GM12872 (cell line): Measurements from ENCODE around the gene CCDC106.
A peak's percentile ranks its signal among the peaks of the same experiment; 100 is the strongest.

Experiments
- TF ChIP-seq, protein P1 (sequence below): IDR thresholded peaks from 3 replicates; pipeline ENCODE4 v1.5.1; 2011; ENCODE audit warnings: low read depth, mild to moderate bottlenecking, low read length, moderate library complexity; ENCODE audit not compliant: insufficient read depth

Gene CCDC106

DNA sequence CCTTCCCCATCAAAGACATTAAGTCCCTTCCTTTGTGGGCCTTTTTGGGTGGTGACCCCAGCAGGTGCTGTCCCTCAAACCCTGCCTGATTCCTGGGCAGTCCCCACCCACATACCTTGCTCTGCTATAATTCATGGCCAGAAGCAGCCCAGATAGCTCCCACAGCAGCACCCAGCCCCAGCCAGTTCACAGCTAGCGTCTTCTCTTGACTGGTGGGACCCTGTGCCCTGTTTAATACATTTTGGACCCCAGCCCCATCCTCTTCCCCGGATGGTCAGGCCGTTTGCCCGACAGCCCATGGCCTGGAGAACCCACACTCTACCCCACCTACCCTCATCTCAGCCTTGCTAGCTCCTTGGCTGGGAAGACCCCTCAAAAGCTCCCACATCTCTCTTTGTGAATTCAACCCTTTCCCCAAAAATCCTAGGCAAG is 2.1 kb downstream of the CCDC106 start:
- TF ChIP-seq, protein P1, sequence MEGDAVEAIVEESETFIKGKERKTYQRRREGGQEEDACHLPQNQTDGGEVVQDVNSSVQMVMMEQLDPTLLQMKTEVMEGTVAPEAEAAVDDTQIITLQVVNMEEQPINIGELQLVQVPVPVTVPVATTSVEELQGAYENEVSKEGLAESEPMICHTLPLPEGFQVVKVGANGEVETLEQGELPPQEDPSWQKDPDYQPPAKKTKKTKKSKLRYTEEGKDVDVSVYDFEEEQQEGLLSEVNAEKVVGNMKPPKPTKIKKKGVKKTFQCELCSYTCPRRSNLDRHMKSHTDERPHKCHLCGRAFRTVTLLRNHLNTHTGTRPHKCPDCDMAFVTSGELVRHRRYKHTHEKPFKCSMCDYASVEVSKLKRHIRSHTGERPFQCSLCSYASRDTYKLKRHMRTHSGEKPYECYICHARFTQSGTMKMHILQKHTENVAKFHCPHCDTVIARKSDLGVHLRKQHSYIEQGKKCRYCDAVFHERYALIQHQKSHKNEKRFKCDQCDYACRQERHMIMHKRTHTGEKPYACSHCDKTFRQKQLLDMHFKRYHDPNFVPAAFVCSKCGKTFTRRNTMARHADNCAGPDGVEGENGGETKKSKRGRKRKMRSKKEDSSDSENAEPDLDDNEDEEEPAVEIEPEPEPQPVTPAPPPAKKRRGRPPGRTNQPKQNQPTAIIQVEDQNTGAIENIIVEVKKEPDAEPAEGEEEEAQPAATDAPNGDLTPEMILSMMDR, result no peak

DNA sequence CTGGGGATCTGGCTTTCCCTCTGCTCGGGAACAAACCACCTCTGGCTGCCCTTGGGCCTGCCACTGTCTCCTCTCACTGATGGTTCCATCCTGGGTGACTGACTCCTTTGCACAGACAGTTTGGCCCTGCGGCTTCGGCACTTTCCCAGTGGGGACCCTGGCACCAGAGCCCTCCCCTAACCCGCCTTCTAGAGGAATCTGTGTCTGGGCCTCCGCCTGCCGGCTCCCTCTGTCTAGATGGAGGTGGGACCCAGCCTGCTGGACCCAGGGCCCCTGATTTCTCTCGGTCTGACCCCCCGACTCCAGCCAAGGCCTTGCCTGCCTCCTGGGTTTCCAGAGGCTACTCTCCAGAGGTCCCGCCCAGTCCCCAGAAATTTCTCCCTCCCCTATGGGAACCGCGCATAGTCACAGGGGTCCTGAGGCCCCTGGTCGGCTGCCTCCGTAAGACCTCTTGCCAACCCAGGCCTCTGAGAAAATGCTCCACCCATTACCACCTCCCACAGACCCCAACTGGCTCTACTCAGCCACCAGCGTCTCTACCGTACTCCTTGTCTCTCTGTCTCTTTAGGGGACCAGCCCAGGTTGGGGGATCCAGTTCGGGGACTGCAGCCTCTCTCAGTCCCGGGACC is 2.7 kb downstream of the CCDC106 start:
- TF ChIP-seq, protein P1, result no peak

DNA sequence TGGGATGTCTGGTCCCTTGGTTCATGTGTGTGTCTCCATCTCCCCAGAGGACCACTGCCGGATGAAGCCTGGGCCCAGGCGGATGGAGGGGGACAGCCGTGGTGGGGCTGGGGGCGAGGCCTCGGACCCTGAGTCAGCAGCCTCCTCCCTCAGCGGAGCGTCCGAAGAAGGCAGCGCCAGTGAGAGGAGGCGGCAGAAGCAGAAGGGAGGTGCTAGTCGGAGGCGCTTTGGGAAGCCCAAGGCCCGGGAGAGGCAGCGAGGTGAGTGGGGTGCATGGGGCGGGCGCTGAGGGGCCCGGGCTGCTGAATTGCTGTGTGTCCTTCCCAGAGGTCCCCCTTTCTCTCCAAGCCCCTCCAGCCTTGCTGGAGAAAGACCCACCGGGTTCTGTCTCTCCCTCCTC is 3.2 kb downstream of the CCDC106 start:
- TF ChIP-seq, protein P1, result no peak

DNA sequence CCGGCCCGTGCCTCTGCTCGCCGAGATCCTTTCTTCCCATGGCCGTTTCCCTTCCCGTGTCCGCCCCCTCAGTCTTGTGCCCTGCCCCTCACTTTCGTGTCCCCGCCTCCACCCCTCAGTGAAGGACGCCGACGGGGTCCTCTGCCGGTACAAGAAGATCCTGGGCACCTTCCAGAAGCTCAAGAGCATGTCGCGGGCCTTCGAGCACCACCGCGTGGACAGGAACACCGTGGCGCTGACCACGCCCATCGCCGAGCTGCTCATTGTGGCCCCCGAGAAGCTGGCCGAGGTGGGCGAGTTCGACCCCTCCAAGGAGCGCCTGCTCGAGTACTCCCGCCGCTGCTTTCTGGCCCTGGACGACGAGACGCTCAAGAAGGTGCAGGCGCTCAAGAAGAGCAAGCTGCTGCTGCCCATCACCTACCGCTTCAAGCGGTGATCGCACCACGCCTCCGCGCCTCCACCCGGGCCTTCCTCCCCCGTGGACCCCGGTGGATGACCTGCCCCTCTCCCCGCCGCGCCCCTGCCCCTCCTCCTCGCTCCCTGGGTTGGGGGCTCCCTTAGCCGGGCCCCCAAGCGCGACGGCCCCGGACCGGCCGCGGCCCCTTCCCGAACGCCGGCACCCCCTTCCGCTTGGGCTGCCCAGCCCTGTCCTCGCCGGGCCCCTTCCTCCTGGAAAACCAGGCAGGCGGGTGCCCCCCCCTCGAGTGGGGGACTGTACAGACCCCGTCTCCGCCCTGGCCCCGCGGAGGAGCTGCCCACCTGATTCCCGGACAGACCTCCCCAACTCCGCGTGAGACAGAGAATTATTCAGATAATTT is 4.5 kb downstream of the CCDC106 start:
- TF ChIP-seq, protein P1, result no peak

DNA sequence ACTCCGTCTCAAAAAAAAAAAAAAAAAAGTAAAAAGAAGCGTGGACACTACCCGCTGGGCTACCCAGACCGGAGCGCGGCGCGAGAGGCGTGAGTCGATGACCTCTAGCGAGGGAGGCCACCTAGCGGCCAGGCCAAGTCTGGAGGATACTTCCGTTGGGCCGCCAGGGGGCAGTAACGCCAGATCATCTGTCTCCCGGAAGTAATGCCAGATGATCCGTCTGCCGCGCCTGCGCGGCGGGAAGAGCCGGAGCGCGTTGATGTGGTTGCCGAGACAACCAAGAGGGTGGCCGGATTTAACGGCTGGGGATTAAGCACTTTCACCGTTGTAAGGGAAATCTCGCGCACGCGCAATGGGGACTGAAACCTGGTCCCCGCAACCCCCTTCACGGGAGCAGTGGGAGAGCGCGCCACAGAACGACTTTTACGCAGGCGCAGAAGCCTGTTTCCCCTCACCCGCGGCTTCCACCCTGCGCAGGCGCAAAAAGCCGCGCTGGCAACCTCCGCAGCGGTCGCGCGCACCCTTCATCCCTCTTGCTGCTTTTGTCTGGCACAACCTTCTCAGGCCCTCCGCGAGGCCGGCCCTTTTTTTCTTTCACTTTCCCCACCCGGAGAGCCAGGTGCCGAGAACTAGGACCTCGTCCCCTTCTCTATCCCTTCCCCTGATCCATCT is 5.8 kb downstream of the CCDC106 start:
- TF ChIP-seq, protein P1, result peak; percentile 100

DNA sequence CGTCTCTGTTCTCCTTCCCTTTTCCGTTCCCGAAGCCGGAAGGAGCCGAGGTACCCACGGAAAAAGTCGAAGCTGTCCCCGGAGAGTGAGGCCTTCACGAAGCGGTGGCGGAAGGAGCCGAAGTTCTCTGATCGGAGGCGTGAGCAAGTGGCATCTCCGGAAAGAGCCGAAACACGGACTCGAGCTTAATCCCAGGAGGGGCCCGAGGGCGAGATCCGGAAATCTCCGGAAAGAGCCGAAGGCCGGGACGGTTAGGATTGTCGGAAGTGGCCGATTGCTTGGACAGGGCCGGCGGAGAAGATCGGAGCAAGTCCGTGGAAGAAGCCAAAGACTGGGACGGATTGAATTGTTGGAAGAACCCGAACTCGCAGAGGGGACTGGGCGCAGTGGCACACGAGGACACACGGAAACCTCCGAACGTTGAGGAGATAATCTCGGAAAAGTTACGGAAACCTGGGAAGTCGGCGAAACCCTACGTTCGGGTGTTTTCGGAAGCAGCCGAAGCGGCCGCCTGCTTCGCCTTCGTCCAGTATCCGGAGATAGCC is 6.4 kb downstream of the CCDC106 start:
- TF ChIP-seq, protein P1, result no peak
